Fibroblast of skin of left quadriceps (primary cell): ENCODE results near the gene MTOR.
A peak's percentile ranks its signal among the peaks of the same experiment; 100 is the strongest.
"Not testable (repeated sequence)": the region's sequence is repeated elsewhere in the genome, so short reads cannot be mapped to it uniquely, and the experiment has no call there.

Experiments
- DNase-seq, 2 experiments: peaks; one replicate each; pipeline ENCODE4 v3.0.0-alpha.2; 2013; ENCODE audit warnings: low read depth in 2 of 2

MTOR gene

DNA sequence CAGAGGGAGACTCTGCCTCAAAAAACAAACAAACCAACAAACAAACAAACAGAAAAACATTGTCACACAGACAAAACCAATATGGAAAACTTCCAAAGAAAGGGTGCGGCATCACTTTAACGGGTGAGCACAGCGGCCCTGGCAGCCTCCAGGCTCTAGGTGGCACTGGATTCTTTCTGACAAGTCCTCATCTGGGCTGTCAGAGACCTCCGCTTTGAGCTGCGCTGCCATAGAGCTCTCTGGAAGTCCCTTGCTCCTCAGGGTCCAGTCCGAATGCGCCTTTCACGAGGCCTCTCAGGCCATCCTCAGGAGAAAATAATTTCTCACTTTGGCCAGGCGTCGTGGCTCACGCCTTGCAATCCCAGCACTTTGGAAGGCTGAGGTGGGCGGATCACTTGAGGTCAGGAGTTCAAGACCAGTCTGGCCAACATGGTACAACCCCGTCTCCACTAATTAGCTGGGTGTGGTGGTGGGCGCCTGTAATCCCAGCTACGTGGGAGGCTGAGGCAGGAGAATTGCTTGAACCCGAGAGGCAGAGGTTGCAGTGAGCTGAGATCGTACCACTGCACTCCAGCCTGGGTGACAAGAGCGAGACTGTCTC is 198.3 kb downstream of the MTOR start:
- not testable (repeated sequence) for DNase-seq

DNA sequence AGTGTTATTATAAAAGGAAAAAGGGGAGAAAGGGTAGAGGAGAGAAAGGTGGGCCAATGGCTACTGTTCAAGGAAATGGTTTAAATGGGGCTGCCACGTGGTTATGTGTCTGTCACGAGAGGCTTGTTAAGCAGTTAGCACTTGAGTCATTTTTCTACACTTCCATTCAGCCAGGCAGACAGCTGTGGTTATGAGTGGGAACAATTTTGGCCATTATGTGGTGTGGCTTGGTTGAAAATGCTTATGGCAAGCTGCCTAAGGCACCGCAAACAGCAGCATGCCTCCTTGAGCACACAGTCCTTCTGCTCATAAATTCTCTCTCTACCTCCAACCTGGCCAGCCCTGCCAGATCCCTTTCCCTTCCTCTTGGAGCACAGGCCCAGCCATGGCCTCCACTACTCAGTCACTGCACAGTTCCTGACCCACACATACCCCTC is 199.4 kb downstream of the MTOR start:
- DNase-seq, result peak in 1 of 2 experiments; percentile 20

DNA sequence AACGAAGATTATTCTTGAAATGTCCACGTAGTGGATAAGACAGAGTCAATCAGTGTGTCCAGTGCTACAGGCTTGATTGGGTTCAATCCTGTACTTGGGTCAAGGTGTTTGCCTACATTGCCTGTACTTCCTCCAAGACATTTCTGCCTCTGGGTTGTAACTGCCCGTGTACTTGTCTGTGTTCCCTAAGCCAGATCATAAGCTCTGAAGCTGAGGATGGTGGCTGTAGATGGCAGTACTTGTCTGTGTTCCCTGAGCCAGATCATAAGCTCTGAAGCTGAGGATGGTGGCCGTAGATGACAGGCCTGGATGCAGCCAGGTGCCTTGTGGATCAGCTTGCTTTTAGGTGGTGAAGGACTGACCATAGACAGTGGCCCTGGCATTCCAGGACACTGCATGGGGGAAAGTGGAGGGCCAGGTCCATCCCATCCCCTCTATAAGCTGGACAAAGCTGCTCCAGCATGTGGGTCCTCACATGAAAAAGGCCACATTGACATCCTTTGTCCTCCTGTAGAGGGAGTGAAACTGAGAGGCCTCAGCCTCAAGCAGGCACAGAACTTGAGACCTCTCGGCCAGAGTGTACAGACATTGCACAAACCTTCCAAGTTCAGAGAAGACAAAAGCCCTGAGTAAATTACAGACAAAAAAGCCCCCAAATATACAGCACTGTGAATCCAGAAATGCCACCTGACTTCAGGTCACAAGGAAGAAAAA is 200.5 kb downstream of the MTOR start:
- no peak for DNase-seq

DNA sequence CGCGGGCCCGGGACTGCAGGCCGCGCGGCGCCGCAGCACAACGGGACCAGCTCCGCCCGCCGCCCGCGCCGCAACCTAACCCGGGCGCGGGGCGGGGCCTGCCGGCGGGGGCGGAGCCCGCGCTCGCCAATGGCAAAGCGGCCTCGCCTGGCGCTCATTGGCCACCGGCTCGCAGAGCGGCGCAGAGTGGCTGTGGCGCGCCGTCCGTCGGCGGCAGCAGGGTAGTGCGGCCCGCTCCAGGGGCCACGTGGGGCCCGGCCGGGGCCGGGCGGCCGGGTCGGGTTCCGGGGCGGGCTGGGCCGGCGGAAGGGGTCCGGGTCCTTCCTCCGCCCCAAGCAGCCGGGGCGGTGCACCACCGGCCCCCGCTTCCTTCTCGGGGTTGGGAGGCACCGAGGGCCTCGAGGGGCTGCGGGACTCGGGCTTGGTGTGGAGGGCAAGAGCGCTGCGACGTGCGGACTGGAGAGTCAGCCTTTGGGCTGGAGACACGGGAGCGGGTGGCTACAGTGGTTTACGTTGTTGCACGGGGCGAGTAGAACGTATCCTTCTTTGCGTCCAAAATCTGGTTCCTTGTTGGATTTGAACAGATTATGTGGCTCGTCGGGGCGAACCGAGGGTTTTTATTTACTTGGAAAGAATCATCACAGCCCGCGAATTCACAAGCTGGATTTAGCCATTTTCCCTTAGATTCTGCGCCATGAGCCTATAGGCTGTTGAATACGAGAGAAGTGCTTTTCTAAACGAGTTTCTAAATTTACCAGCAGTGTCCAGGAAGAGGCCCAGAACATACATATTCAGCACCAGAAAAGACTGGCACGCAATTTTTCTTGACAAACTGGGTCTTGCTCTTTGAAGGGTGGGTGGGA is 202.2 kb downstream of the MTOR start, which contains the start of gene SRM:
SRM (minus strand) TSS at position 51 of the 863 bp plus-strand sequence. CDS start 75 bp downstream, outside the sequence.
- peak; percentile 71 to 75 for DNase-seq

DNA sequence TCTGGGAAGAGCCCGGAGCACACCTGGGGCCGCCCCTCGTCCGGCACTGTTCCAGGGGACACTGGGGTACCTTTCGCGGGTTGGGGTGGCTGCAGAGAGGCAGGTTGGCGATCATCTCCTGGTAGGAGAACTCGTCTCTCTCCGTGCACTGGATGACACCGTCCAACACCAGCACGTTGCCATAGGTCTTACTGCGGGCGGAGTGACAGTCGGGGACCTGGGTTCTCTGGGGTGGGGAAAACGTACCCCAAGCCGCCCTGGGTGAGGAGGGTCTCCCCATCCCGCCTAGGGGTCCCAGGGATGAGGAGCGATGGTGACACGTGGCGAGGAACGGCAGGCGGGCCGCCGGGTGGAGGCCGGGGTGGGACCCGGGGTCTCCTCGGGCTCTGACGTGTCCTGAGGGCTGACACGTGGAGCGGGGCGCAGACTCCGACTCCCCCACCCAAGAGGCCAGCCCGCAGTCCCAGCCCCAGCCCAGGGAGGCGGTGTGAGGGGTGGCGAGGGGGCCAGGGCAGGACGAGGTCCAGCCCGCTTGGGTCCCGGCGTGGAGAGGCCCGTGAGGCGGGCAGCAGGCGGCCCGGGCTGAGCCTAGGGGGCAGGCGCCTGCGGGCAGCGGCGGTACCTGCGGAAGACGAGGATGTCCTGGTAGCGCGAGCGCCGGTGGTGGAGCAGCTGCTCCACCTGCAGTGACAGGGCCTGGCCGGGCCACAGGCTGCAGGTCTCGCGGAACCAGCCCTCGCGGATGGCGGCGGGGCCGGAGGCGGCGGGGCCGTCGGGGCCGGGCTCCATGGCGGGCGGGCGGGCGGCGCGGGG is 203.0 kb downstream of the MTOR start:
- DNase-seq, result no peak

DNA sequence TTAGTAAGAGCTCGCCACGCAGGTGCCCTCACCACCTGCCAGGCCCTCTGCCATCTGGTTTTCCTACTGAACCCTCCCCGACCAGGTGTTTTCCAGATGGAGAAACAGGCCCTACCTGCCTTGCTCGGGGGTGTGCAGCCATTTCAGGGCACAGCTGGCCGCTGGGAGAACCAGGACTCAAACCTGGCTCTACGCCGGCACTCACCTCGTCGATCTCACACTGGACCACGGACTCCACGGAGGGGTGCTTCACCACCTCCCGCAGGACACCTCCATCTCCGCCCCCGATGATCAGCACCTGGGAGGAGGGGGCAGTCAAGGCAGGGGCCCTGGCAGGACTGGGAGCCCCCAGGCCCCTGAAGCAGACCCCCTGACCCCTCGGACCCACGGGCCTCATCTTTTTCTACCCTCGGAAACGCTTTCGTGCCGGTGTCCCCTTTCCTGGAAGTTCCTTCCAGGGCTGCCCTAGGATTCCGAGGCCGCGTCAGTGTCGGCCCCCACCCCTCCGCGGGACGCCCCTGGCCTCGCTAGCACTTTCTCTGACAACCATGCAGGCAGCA is 203.7 kb downstream of the MTOR start:
- DNase-seq, result no peak

DNA sequence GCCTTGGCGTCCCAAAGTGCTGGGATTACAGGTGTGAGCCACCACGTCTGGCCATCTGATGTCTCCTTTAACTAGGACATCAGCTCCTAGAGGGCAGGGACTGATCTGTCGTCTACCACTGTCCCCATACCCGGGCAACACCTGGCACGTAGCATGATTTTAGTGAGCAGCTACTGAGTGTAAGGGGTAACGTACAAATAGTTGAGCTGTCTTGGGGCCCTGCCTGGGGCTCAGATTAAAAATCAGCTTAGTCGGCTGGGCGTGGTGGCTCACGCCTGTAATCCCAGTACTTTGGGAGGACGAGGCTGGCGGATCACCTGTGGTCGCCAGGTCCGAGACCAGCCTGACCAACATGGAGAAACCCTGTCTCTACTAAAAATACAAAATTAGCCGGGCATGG is 204.3 kb downstream of the MTOR start:
- no peak for DNase-seq

DNA sequence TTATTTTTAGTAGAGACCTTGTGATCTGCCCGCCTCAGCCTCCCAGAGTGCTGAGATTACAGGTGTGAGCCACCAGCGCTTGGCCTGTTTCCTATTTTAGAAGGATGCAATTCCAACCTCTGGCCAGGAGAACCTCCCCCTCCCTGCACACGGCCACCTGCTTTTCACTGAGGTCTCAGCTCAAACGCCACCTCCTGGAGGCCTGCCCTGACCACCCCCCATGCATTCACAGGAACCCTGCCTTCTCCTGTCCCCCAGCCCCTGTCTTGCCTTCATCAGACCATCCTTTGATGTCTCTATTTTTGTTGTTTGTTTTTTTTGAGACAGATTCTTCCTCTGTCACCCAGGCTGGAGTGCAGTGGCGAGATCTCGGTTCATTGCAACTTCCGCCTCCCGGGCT is 204.9 kb downstream of the MTOR start:
- DNase-seq, result no peak
